ENCODE measurements around the gene MARCHF3.
"Not testable (repeated sequence)": the region's sequence is repeated elsewhere in the genome, so short reads cannot be mapped to it uniquely, and the experiment has no call there.

The MARCHF3 gene

DNA sequence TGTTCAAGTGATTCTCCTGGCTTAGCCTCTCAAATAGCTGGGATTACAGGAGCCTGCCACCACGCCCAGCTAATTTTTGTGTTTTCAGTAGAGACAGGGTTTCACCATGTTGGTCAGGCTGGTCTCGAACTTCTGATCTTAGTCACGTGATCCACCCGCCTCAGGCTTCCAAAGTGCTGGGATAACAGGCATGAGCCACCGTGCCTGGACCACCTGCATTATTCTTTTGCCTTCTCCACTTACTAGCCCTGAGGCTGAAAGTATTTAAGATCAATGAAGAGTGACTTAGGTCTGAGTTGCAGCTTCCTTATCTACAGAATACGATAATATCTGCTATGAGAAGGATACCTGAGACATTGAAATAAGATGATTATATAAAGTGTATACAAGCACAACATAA, 129.6 kb downstream of the MARCHF3 start:
- no peak overlapping the region for H3K4me3 ChIP-seq (ENCODE audit: low read length)
- no peak for TF ChIP-seq ZNF274 (IDR thresholded peaks at IDR 0.05; ENCODE audit: low read depth, low read length)

DNA sequence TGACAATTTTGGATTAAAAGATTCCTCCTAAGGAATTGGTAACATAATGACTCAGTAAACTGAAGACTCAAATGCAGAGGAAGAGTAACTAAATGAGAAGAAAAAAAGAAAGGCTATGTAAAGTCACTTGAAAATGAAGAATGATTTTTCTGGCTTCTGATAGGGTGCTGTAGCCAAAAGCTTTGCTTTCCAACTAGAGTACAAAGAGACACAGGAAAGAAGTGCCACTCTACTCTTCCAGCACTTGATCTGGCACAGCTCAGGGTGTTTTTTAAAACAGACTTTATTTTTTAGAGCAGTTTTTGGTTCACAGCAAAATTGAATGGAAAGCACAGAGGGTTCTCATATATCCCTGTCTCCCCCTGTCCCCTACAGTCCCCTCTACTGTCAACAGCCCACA, 130.9 kb downstream of the MARCHF3 start:
- no peak for TF ChIP-seq ZNF274 (IDR thresholded peaks at IDR 0.05; ENCODE audit: low read depth, low read length)
- H3K4me3 ChIP-seq (ENCODE audit: low read length) = no peak overlapping the region

DNA sequence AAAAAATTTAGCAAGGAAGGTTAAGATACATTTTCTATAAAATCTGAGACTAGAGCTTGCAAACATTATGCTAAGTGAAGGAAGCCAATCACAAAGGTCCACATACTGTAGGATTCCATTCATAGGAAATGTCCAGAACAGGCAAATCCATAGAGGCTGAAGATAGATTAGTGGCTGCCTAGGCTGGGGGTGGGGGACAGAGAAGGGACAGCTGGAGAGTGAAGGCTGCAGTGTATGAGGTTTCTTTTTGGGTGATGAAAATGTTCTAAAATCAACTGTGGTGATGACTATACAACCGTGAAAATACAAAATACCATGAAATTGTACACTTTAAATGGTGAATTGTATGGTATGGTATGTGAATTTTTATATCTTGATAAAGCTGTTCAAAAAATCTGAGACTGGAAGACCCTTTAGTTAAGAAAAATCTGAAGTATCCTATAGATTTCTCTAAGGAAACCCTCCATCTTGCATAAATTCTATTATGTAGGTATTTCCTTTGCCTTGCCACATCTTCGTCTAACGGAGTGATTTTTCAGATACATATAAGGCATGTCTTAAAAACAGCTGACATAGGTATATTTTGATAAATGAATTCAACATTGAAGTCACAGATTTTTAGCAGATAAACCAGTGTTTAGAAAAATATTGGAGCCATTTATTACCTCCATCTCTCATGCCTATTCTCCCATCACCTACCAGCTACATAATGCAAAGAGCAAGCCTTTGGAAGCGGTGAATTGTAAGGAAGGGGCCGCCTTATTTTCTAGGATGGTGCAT, 132.3 kb downstream of the MARCHF3 start:
- no peak for TF ChIP-seq ZNF274 (IDR thresholded peaks at IDR 0.05; ENCODE audit: low read depth, low read length)
- no peak overlapping the region for H3K4me3 ChIP-seq (ENCODE audit: low read length)

GRCh38 chr5:126896170-126896702, 134.1 kb downstream of the MARCHF3 start:
- no peak overlapping the region for H3K4me3 ChIP-seq (ENCODE audit: low read length)
- no peak for TF ChIP-seq ZNF274 (IDR thresholded peaks at IDR 0.05; ENCODE audit: low read depth, low read length)

DNA sequence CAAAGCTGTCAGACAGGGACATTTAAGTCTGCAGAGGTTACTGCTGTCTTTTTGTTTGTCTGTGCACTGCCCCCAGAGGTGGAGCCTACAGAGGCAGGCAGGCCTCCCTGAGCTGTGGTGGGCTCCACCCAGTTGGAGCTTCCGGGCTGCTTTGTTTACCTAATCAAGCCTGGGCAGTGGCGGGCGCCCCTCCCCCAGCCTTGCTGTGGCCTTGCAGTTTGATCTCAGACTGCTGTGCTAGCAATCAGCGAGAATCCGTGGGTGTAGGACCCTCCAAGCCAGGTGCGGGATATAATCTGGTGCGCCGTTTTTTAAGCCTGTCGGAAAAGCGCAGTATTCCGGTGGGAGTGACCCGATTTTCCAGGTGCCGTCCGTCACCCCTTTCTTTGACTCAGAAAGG, 134.6 kb downstream of the MARCHF3 start:
- not testable (repeated sequence) for H3K4me3 ChIP-seq (ENCODE audit: low read length)

DNA sequence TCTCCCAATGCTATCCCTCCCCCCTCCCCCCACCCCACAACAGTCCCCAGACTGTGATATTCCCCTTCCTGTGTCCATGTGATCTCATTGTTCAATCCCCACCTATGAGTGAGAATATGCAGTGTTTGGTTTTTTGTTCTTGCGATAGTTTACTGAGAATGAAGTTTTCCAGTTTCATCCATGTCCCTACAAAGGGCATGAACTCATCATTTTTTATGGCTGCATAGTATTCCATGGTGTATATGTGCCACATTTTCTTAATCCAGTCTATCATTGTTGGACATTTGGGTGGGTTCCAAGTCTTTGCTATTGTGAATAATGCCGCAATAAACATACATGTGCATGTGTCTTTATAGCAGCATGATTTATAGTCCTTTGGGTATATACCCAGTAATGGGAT, 139.9 kb downstream of the MARCHF3 start:
- H3K4me3 ChIP-seq (ENCODE audit: low read length) = not testable (repeated sequence)

DNA sequence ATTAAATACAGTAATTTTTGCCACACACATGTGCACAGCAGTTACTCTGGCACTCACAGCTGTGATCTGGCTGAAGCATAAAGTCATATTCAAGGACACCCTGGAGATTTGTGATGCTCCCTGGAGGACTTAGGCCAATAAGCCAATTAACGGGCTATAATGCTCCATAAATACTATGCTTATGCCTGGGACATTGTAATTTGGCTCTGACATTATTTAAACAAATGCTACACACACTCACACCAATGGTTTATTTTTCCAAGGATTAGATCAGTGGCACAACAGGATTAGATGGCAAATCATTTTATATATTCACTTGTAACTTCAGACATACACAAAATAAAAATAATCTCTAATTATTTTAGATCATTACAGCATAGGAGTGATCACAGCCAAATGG, 142.2 kb downstream of the MARCHF3 start:
- no peak overlapping the region for H3K4me3 ChIP-seq (ENCODE audit: low read length)
- no peak for TF ChIP-seq ZNF274 (IDR thresholded peaks at IDR 0.05; ENCODE audit: low read depth, low read length)

GRCh38 chr5:126884269-126884819, 146.0 kb downstream of the MARCHF3 start:
- no peak overlapping the region for H3K4me3 ChIP-seq (ENCODE audit: low read length)
- no peak for TF ChIP-seq ZNF274 (IDR thresholded peaks at IDR 0.05; ENCODE audit: low read depth, low read length)

DNA sequence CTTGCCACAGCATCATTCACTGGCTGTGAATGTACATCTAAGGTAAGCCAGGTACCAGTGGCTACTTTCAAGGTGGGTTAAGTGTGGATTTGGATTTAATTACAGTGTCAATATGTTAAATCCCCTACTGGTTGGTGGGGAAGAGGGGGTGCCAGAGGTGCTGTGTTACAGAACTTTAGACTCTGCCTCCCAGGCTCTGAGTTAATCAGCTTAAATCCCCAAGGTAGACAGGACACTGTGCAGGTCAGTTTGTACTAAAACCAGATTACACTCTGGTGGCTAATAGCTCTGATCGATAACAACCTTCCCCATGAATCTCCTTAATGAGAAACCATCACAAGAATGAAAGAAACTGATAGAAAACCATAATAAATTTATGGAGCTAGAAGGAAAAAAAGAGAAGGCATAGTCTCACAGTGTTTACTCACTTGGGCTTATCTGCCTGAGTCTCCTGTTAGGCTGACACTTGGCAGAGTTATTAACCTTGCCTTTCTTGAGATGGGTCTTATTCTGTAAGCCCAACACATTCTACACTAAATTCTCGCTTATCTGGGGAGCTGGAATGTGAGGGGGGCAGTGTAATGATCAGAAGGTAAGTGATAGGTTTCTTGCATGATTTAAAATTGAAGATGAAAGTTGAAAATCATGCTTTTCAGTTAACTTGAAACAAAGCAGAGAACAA, 146.7 kb downstream of the MARCHF3 start:
- H3K4me3 ChIP-seq (ENCODE audit: low read length) = no peak overlapping the region
- no peak for TF ChIP-seq ZNF274 (IDR thresholded peaks at IDR 0.05; ENCODE audit: low read depth, low read length)

DNA sequence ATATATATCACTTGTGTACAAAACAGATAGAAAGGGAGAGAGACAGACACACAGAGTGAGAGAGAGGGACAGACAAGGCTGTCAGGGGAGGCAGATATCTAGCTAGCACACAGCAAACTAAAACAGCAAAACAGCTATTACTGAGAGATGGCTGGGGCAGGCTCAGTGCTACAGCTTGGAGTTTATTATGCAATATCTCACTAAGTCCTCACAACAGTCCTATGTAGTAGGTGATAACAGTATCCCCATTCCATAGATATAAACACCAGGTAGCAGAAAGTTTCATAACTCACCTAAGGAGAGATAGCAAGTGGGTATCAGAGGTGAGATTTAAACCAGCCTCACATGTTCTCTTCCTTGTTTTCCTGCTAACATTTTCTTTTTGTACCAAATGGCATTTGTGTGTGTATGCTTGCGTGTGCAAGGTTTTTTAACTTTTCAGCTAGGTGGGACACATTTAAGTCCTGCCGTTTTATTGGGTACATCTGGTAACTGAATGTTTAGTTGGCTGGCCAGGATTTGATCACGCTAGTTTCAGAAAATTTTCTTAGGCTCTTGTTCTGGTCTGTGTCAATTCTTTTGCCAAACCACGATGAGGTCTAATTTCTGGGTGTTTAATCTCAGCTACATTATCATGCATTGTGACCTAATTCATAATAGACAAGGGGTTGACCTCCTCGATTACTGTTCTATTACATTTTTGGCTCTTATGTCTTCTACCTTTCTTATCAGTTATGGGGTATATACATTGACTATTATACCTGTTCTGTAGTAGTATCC, 148.3 kb downstream of the MARCHF3 start:
- no peak for TF ChIP-seq ZNF274 (IDR thresholded peaks at IDR 0.05; ENCODE audit: low read depth, low read length)
- no peak overlapping the region for H3K4me3 ChIP-seq (ENCODE audit: low read length)

DNA sequence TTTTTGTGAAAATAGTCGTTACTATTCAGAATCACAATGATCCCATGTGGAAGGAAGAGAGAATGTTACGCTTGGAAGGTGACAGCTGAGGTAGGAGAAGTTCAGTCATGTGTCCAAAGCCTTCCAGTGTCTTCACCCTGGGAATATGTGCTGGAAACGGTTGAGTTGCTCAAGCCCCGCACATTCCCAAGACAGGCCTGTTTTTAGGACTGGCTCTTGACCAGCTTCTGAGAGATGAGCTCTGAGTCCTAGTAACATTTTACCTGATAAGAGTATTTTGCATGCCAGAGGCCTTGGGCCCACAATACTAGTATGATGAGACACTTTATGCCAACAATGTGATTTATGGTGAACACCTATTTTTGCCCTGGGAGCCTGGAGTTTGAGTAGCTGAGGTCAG, 151.7 kb downstream of the MARCHF3 start:
- no peak for TF ChIP-seq ZNF274 (IDR thresholded peaks at IDR 0.05; ENCODE audit: low read depth, low read length)
- no peak overlapping the region for H3K4me3 ChIP-seq (ENCODE audit: low read length)

- H3K4me3 ChIP-seq (ENCODE audit: low read length) = no peak overlapping the region
- no peak for TF ChIP-seq ZNF274 (IDR thresholded peaks at IDR 0.05; ENCODE audit: low read depth, low read length)
Observed at GRCh38 chr5:126878085-126878484, 152.3 kb downstream of the MARCHF3 start.

DNA sequence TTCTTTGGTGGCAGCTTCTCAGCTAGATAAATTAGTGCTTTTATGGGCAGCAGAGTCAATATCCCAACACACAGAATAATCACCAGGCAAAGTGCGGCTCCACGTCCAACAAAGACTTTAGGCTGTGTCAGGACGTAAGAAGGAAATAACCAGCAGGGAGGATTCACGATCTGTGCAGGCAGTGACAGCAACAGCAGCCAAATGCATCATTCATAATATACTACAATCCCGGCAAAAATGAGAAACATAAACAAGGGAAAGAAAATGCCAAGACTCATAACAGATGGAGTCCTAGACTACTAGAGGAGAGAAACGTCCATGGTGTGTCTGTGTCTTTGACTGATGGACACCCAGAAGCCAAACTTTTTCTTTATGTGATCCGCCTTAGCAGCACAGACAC, 152.8 kb downstream of the MARCHF3 start:
- no peak for TF ChIP-seq ZNF274 (IDR thresholded peaks at IDR 0.05; ENCODE audit: low read depth, low read length)
- no peak overlapping the region for H3K4me3 ChIP-seq (ENCODE audit: low read length)

- TF ChIP-seq ZNF274 (IDR thresholded peaks at IDR 0.05; ENCODE audit: low read depth, low read length) = no peak
- H3K4me3 ChIP-seq (ENCODE audit: low read length) = no peak overlapping the region
Observed at GRCh38 chr5:126875303-126875785, 155.0 kb downstream of the MARCHF3 start.
